ENCODE measurements around the gene CRABP2.

The CRABP2 gene

GRCh38 chr1:156708218-156708661 lies 2.9 kb upstream of the CRABP2 start:
- DNase-seq (ENCODE audit: low read depth): no peak

- DNase-seq (ENCODE audit: low read depth): peak; percentile 59
These were observed 2.2 kb upstream of the CRABP2 start for GRCh38 chr1:156707417-156708217.

GRCh38 chr1:156706657-156707416 lies 1.5 kb upstream of the CRABP2 start:
- DNase-seq (ENCODE audit: low read depth): peak; percentile 27

GRCh38 chr1:156705918-156706656 lies 704 bp upstream of the CRABP2 start:
- DNase-seq (ENCODE audit: low read depth): peak; percentile 32

GRCh38 chr1:156704930-156705320 lies 458 bp downstream of the CRABP2 start:
- peak; percentile 68 for DNase-seq (ENCODE audit: low read depth)

- no peak for DNase-seq (ENCODE audit: low read depth)
These were observed 1.1 kb downstream of the CRABP2 start for GRCh38 chr1:156704166-156704711.

- no peak for DNase-seq (ENCODE audit: low read depth)
These were observed 1.6 kb downstream of the CRABP2 start for GRCh38 chr1:156703741-156704140.

- no peak for DNase-seq (ENCODE audit: low read depth)
These were observed 2.0 kb downstream of the CRABP2 start for GRCh38 chr1:156703336-156703735.

GRCh38 chr1:156700736-156701531 lies 4.4 kb downstream of the CRABP2 start:
- DNase-seq (ENCODE audit: low read depth): no peak

- no peak for DNase-seq (ENCODE audit: low read depth)
These were observed 6.4 kb downstream of the CRABP2 start for GRCh38 chr1:156698995-156699394.

GRCh38 chr1:156697481-156697880 lies 7.9 kb downstream of the CRABP2 start:
- no peak for DNase-seq (ENCODE audit: low read depth)

- no peak for DNase-seq (ENCODE audit: low read depth)
These were observed 8.6 kb downstream of the CRABP2 start for GRCh38 chr1:156696755-156697154.

GRCh38 chr1:156694690-156694962 lies 10.8 kb downstream of the CRABP2 start:
- DNase-seq (ENCODE audit: low read depth): no peak

GRCh38 chr1:156693848-156694689 lies 11.3 kb downstream of the CRABP2 start:
- DNase-seq (ENCODE audit: low read depth): no peak

GRCh38 chr1:156692925-156693847 lies 12.2 kb downstream of the CRABP2 start:
- DNase-seq (ENCODE audit: low read depth): no peak

GRCh38 chr1:156692441-156692924 lies 12.9 kb downstream of the CRABP2 start:
- DNase-seq (ENCODE audit: low read depth): no peak

GRCh38 chr1:156691665-156692440 lies 13.5 kb downstream of the CRABP2 start:
- DNase-seq (ENCODE audit: low read depth): no peak

- DNase-seq (ENCODE audit: low read depth): no peak
These were observed 14.2 kb downstream of the CRABP2 start for GRCh38 chr1:156691191-156691590.

GRCh38 chr1:156690675-156691036 lies 14.7 kb downstream of the CRABP2 start:
- DNase-seq (ENCODE audit: low read depth): no peak
